ENCODE data around the gene MGST2. TPM values are rescaled to one million over a fixed set of nuclear protein-coding genes. Genes with fewer than 3 reads are reported as not detected.

Gene MGST2
- total RNA-seq, 1 experiment from 2014 or later: 14.9 TPM

GRCh38 chr4:139738846-139739613 is 73.4 kb downstream of the MGST2 start (continued):
- no peak for TF ChIP-seq PREB (CRISPR knock-in tag; IDR thresholded peaks at IDR 0.05; ENCODE audit: borderline replicate concordance)
- no peak for TF ChIP-seq ZNF232 (CRISPR knock-in tag; IDR thresholded peaks at IDR 0.05)

GRCh38 chr4:139740121-139740520 is 74.5 kb downstream of the MGST2 start:
- no peak for DNase-seq (ENCODE audit: low spot score)
- Mint-ChIP-seq H3K9me3 (no peaks in the 10 kb centered on the region), H3K4me3 (no peak overlapping the region), H3K27me3 (ENCODE audit: low read depth) (peaks cover 22% of the 10 kb centered on the region), H3K27ac (no peak overlapping the region), H3K4me1 (peaks cover 28% of the 10 kb centered on the region), H3K36me3 (no peaks in the 10 kb centered on the region)
- ChIA-PET POLR2A (interaction anchor here (0.9 to 1.3 kb wide), 2 partner anchors 10 to 74 kb away, joined by 3 to 4 read pairs; partner anchors contain the start of gene MGST2), CTCF (interaction anchor here (1.2 to 2.4 kb wide), 3 partner anchors 29 to 273 kb away, joined by 4 to 11 read pairs (median 6); no protein-coding TSS in a partner anchor)
- ATAC-seq: no peak
- TF ChIP-seq TCF7 (CRISPR knock-in tag; IDR thresholded peaks at IDR 0.05; ENCODE audit: low read depth) (no peak), ERG (CRISPR knock-in tag; IDR thresholded peaks at IDR 0.05) (no peak), MAX (CRISPR knock-in tag; IDR thresholded peaks at IDR 0.05) (no peak), CBFB (CRISPR knock-in tag; IDR thresholded peaks at IDR 0.05; ENCODE audit: low read depth) (no peak), FOXJ3 (CRISPR knock-in tag; IDR thresholded peaks at IDR 0.05; ENCODE audit: borderline replicate concordance) (no peak), MXD4 (CRISPR knock-in tag; IDR thresholded peaks at IDR 0.05; ENCODE audit: borderline replicate concordance) (no peak), KAT7 (CRISPR knock-in tag; IDR thresholded peaks at IDR 0.05; ENCODE audit: borderline replicate concordance) (no peak), FOXP4 (CRISPR knock-in tag; IDR thresholded peaks at IDR 0.05) (no peak), HMGXB4 (CRISPR knock-in tag; IDR thresholded peaks at IDR 0.05) (no peak), PRDM15 (CRISPR knock-in tag; IDR thresholded peaks at IDR 0.05) (no peak), PRRX2 (CRISPR knock-in tag; IDR thresholded peaks at IDR 0.05) (no peak), ZNF532 (CRISPR knock-in tag; IDR thresholded peaks at IDR 0.05; ENCODE audit: borderline replicate concordance) (no peak), ZNF396 (CRISPR knock-in tag; IDR thresholded peaks at IDR 0.05; ENCODE audit: borderline replicate concordance) (no peak), CREB1 (CRISPR knock-in tag; IDR thresholded peaks at IDR 0.05) (no peak), ZNF138 (CRISPR knock-in tag; conservative IDR thresholded peaks at IDR 0.05) (no peak), NFE2L1 (CRISPR knock-in tag; IDR thresholded peaks at IDR 0.05) (no peak), TP53 (CRISPR knock-in tag; IDR thresholded peaks at IDR 0.05) (no peak)
